Frontal cortex (tissue), 4 donors: ENCODE results near the gene ABHD8. TPM values are rescaled to one million over a fixed set of nuclear protein-coding genes. Genes with fewer than 3 reads are reported as not detected.
"Not testable (repeated sequence)": the region's sequence is repeated elsewhere in the genome, so short reads cannot be mapped to it uniquely, and the experiment has no call there.

Experiments used
- DNase-seq, 2 donors: peaks; one replicate each; pipeline ENCODE4 v3.0.0; 2012; ENCODE audit warnings: low spot score in 2 of 2
- FAIRE-seq: peaks from 2 replicates; lab custom pipeline; 2012; peaks lifted over from hg19 to GRCh38; lab: Jason Lieb, UNC
- total RNA-seq: library from RNA; depleted of rRNA; stranded (reverse); fragments of >200 nt; gene quantifications from one replicate; pipeline ENCODE4 v1.2.3, GENCODE V29; 2014
- donor health status: control.
- donor health status: control.
- donor health status: control.

Gene ABHD8
- total RNA-seq, 1 donor from 2014 or later: 20.4 TPM

DNA sequence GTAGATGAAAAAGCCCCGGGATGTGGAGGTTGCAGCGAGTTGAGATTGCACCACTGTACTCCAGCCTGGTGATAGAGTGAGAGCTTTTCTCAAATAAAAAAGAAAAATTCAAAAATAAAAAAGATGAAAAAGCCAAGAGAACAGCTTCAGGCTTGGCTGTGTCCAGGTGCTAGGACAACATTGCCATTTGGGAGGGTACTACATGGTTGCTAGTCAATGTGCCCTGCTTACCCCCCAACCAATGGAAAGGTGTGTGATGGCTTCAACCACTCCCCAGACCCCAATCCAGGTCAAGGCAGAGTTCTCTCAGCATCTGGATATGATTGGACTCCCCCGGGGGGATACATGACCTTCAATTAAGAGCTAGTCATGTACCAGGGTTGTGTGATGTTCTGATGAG is 23.8 kb downstream of the ABHD8 start:
- FAIRE-seq: no peak
- no peak for DNase-seq

DNA sequence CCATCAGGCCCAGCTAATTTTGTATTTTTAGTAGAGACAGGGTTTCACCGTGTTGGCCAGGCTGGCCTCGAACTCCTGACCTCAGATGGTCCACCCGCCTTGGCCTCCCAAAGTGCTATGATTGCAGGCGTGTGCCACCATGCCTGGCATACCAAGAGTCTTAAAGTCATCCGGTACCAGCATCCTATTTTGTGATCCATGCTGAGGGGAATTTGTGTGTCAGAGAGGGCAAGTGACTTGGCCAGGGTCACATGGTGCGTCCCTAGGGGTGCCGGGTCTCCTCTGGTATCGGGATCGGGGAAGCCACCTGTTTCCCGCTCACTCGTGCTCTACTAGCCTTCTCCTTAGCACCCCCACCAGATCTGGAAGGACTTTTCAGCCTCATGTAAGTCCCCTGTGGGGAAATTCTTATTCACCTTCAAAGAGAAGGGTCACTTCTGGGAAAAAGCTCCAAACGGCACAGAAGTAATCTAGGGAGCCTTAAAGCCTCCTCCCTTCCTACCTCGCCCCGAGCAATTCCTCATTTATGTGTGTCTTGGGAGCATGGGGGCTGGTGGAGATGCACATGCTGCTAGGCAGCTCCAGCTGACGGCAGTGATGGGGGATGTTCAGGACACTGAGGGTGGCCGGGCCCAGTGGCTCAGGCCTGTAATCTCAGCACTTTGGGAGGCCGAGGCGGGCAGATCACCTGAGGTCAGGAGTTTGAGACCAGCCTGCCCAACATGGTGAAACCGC is 27.6 kb downstream of the ABHD8 start:
- DNase-seq (no peak), FAIRE-seq (no peak)

GRCh38 chr19:17274892-17275291 is 28.3 kb downstream of the ABHD8 start:
- DNase-seq, FAIRE-seq: not testable (repeated sequence)

DNA sequence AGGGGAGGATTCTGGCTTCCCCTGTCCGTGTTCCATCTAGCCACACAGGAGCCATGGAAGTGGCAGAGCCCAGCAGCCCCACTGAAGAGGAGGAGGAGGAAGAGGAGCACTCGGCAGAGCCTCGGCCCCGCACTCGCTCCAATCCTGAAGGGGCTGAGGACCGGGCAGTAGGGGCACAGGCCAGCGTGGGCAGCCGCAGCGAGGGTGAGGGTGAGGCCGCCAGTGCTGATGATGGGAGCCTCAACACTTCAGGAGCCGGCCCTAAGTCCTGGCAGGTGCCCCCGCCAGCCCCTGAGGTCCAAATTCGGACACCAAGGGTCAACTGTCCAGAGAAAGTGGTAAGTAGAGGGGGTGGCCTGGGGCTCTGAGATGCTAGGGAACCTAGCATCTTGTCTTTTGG is 34.5 kb downstream of the ABHD8 start:
- FAIRE-seq: no peak
- DNase-seq: no peak

GRCh38 chr19:17266975-17267788 is 36.0 kb downstream of the ABHD8 start, which contains the start of gene BABAM1:
Gene BABAM1, plus strand, starts transcription at chr19:17267443. Its CDS starts 1,364 bp downstream, at chr19:17268807.
- peak; percentile 99 for FAIRE-seq
- DNase-seq: peak; percentile 97 to 98

DNA sequence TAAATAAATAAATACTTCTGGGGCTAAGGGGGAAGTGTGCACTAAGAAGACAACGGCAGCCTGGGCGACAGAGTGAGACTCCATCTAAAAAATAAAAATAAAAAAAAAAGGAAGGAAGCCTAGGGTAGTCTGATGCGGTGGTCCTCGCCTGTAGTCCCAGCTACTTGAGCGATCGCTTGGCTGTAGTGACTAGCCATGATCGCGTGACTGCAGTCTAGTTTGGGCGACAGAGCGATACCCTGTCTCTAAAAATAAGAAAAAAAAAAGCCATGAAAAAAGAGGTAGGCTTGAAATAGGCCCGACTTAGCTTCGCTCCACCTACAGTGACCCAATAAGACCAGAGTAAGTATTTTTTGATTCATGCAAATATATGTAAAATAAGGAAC is 36.6 kb downstream of the ABHD8 start:
- no peak for FAIRE-seq
- no peak for DNase-seq

GRCh38 chr19:17266026-17266425 is 37.2 kb downstream of the ABHD8 start:
- DNase-seq (no peak), FAIRE-seq (no peak)

- no peak for FAIRE-seq
- no peak for DNase-seq
Observed at GRCh38 chr19:17264641-17264979, 38.6 kb downstream of the ABHD8 start, which contains the start of gene USHBP1. Gene USHBP1, minus strand, starts transcription at chr19:17264745. Its CDS starts 446 bp downstream, at chr19:17264299.

DNA sequence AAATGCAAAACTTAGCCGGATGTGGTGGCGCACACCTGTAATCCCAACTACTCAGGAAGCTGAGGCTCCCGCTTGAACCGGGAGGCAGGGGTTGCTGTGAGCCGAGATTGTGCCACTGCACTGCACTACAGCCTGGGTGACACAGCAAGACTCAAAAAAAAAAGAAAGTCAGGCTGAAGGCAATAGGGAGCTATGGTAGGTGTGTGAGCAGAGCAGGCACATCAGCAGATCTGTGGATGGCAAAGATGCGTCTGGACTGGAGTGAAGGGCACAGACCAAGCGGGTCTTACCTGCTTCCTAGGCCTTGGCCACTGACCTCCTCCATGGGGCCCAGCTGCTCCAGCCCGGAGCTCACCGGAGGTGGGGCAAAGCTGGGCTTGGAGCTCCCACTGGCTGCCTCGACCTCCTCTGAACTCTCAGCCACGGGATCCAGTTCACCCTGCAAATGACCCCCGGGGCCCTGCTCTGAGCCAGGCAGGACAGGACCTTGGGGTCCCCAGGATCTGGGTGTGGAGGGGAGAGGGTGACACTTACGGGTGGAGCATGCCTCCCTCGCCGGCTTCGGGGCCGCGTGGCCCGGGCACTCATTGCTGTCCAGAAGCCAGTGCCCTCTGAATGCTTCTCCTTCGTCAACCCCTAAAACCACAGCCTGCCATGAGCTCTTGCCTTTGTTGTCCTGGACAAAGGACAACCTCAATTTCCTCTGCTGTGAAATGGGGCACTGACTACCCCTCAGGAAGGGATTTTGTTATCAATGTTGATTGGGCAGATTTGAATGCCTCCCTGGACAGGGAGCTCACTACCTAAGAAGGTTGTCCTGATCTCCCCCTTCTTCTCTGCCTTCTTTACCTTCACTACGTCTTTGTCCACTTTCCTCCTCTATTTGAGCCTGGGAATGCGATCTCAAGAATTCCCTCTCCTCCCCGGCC is 39.2 kb downstream of the ABHD8 start:
- no peak for FAIRE-seq
- no peak for DNase-seq

GRCh38 chr19:17262557-17262956 is 40.7 kb downstream of the ABHD8 start:
- DNase-seq (no peak), FAIRE-seq (no peak)

DNA sequence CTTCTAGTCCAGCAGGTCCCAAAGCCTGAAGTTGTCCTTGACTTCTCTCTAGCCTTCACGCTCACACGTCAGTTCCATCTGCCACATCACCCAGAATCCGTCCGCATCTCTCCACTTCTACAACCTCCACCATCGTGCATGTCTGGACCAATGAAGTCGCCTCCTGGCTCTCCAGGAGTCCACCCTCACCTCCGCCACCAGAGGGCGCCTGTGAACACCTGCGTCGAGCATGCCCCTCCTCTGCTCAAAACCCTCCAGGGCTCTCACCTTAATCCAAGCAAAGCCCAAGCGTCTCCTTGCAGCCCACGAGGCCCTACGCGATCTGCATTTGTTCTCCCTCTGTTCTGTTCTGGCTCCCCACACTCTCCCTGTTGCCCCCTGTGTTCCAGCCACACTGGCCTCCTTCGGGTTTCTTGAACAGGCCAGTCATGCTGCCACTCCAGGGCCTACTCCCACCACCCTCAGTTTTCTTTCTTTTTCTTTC is 42.3 kb downstream of the ABHD8 start:
- DNase-seq (peak in 1 of 2 donors; percentile 71), FAIRE-seq (no peak)

DNA sequence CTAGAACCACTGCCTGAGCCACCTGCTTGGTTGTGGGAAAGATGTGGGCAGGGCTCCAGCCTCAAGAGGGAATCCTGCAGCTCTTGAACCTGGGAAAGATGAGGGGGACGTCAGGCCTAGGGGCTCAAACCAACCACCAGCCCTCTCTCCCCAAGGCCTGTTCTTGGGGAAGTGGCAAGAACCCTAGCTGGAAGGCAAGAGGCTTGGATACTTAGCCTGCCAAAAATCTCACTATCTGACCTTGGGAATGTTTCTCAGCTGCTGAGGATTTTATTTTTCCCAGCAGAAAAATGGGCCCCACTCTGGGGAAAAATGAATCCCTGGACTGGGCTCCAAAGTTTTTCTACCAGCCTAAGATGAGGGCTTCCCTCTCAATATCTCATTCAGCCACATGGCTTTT is 43.3 kb downstream of the ABHD8 start:
- FAIRE-seq (no peak), DNase-seq (no peak)

GRCh38 chr19:17259118-17259780 is 44.0 kb downstream of the ABHD8 start:
- DNase-seq: no peak
- FAIRE-seq: no peak

- DNase-seq (no peak), FAIRE-seq (no peak)
Observed at GRCh38 chr19:17256130-17256529, 47.1 kb downstream of the ABHD8 start.

DNA sequence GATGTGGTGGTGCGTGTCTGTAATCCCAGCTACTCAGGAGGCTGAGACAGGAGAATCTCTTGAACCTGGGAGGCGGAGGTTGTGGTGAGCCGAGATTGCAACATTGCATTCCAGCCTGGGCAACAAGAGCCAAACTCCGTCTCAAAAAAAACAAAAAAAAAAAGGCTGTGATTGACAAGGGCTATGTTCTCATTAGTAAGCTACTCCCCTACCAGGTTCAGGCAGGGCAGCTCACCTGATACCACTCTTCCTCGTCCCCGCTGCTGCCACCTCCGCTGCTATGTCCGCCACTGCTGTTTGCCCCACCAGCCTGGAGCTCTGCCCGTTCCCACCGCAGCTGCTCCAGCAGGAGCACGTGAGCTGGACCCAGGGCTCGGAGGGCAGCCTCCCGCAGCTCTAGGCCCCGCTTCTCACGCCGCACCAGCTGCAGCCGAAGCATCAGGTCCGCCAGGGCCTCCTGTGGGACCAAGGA is 48.0 kb downstream of the ABHD8 start:
- no peak for FAIRE-seq
- no peak for DNase-seq

- no peak for FAIRE-seq
Observed at GRCh38 chr19:17254636-17255035, 48.6 kb downstream of the ABHD8 start.

DNA sequence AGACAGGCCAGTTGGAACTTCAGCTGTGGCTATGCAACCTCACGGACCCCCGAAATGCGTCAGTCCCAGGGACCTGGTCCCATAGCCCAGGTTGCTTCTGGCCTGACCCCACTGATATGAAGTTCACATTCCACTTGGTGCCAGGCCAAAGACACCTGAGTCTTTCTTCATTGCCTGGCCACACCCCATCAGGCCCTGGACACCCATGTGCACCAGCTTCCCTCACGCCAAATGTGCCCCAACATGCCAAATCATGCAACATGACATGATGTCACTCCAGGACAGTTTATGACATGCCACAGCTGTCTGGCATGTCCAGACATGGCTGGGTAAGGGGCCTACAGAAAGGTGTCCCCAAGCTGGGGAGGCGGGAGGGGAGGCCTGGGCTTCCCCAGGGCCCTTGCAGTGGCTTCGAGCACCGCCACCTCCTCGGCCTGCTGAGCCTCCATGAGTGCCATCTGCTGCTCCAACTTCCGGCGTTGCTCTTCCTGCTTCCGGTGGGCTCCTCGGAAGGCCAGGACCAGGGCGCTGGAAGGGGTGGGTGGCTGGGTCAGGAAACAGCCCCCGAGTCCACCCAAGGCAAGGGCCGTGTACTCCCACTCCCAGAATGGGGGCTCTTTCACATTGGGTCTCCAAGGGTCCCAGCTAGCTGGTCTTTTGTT is 53.2 kb downstream of the ABHD8 start:
- FAIRE-seq (no peak), DNase-seq (no peak)

More at GRCh38 chr19:17254636-17255035, 48.6 kb downstream of the ABHD8 start:
- no peak for DNase-seq

DNA sequence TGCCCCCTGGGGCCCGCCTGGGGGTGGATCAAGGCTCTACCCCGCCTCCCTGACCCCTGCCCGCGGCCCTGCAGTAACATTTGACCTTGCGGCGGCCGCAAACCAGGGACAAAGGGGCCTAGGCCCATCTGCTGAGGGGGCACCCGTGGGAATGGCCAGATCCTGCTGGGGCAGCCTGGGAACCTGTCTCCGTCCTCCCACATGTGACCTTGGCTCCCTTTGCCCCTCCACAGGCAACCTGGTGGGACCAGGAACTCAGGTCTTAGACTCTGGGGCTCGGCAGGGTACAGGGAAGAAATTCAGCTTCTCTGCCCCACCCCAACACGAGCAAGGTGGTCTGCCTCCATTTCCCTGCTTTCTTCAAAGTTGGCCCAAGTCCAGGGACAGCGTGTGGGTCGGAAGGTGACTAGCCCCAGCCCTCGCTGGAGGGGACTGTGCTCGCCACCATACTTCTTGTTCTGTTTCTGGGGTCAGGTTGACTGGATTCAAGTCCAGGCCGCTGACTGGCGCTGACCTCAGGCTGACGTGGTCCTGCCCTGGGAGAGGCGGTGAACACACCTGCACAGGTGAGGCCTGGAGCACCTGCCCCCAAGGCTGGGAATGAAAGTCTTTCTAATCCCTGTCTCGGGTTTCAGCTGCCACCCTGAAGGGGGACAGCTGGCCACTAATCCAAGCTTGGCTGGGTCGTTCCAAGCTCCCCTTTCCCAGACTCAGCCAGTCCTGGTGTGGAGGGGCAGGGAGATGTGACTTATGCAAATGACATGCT is 55.0 kb downstream of the ABHD8 start:
- FAIRE-seq (no peak), DNase-seq (no peak)
